22Rv1 (cell line): ENCODE data around the gene NDOR1.
A peak's percentile ranks its signal among the peaks of the same experiment; 100 is the strongest.

Experiments
- H3K27ac ChIP-seq: fragments of 450-650 bp; 2 replicates; pipeline ENCODE4 v1.5.1; 2017
- CTCF ChIP-seq: fragments of 450-650 bp; IDR thresholded peaks from 2 replicates; pipeline ENCODE4 v1.5.1; 2017; ENCODE audit warnings: mild to moderate bottlenecking
- ZFX ChIP-seq: fragments of 450-650 bp; IDR thresholded peaks from 2 replicates; pipeline ENCODE4 v1.6.1; 2017; ENCODE audit warnings: antibody characterized with exemption, borderline replicate concordance

NDOR1 gene

GRCh38 chr9:137192448-137192780 is 13.1 kb upstream of the NDOR1 start:
- no peak overlapping the region for H3K27ac ChIP-seq
- TF ChIP-seq CTCF (no peak), ZFX (no peak)

- TF ChIP-seq ZFX = no peak
- no peak for TF ChIP-seq CTCF
- peak overlapping the region; percentile 32; the same call in 1 of the 2 replicates for H3K27ac ChIP-seq
Observed at GRCh38 chr9:137192859-137193258, 12.6 kb upstream of the NDOR1 start.

GRCh38 chr9:137193771-137194170 is 11.7 kb upstream of the NDOR1 start:
- TF ChIP-seq ZFX (no peak), CTCF (no peak)
- H3K27ac ChIP-seq = peak overlapping the region; percentile 32; the same call in 1 of the 2 replicates

GRCh38 chr9:137194388-137194787 is 11.1 kb upstream of the NDOR1 start:
- no peak for TF ChIP-seq ZFX
- no peak for TF ChIP-seq CTCF
- H3K27ac ChIP-seq = 0 out of 2 replicates have a peak overlapping the region, but pooled peaks have one; percentile 32

- H3K27ac ChIP-seq = peak overlapping the region; percentile 32; the same call in 1 of the 2 replicates
- no peak for TF ChIP-seq CTCF
- no peak for TF ChIP-seq ZFX
Observed at GRCh38 chr9:137194909-137195308, 10.6 kb upstream of the NDOR1 start.

- H3K27ac ChIP-seq = peak overlapping the region; percentile 32; the same call in 1 of the 2 replicates
- no peak for TF ChIP-seq ZFX
- TF ChIP-seq CTCF = no peak
Observed at GRCh38 chr9:137195525-137196220, 9.8 kb upstream of the NDOR1 start.

GRCh38 chr9:137198051-137198901 is 7.2 kb upstream of the NDOR1 start:
- no peak for TF ChIP-seq ZFX
- no peak for TF ChIP-seq CTCF
- H3K27ac ChIP-seq = peak overlapping the region; percentile 83
